GM19467 (cell line): ENCODE results near the gene SMIM41.
"Not testable (repeated sequence)": the region's sequence is repeated elsewhere in the genome, so short reads cannot be mapped to it uniquely, and the experiment has no call there.

Experiments used
- ATAC-seq: cut with Tn5 transposase; IDR thresholded peaks from one replicate; pipeline ENCODE4 v1.9.1; 2021; ENCODE audit warnings: mild to moderate bottlenecking, moderate library complexity; ENCODE audit not compliant: unreplicated experiment

Gene SMIM41

GRCh38 chr12:52084491-52085231 lies 5.2 kb downstream of the SMIM41 start:
- no peak for ATAC-seq

- ATAC-seq, result no peak
These were observed 6.2 kb downstream of the SMIM41 start for GRCh38 chr12:52085682-52086180.

GRCh38 chr12:52086366-52086765 lies 6.9 kb downstream of the SMIM41 start:
- ATAC-seq, result no peak

GRCh38 chr12:52086944-52087835 lies 7.7 kb downstream of the SMIM41 start:
- ATAC-seq, result no peak

GRCh38 chr12:52087961-52088820 lies 8.7 kb downstream of the SMIM41 start:
- peak; percentile 70 for ATAC-seq

- no peak for ATAC-seq
These were observed 10.0 kb downstream of the SMIM41 start for GRCh38 chr12:52089491-52089890.

- ATAC-seq, result no peak
These were observed 10.8 kb downstream of the SMIM41 start for GRCh38 chr12:52090291-52090690.

DNA sequence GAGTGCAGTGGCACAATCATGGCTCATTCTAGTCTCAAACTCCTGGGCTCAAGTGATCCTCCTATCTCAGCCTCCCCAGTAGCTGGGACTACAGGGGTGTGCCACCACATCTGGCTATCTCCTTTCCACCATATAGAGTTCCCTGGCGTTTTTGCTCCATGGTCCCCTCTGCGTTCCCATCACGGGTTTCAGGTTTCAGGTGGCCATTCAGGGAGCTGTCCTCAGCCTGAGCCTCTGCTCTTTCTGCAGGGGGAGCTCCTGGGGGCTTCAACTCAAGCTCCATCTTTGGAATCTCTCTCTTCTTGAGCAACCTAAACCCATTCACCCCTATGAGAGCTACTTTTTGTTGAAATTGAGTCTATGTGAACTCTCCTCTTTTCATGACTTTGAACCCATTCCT lies 11.6 kb downstream of the SMIM41 start:
- no peak for ATAC-seq

- ATAC-seq, result no peak
These were observed 12.4 kb downstream of the SMIM41 start for GRCh38 chr12:52091869-52092268.

DNA sequence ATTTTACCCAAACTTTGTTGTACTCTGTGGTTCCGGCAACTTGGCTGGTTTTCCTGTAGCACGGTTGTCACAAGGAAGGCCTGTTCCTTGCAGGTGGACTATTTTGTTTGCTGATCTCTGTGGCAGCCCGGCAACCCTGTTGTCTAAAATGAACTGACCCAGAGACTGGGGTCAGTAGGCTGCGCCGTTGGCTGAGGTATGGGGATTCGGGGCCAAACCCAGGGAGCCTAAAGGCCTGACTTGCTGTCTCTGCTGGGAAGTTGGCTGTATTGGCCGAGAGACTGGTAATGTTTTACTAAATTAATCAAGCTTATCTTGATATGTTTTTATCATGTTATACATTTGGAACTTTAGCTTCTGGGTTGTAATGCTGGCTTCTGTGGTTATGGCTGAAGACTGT lies 13.8 kb downstream of the SMIM41 start:
- ATAC-seq, result no peak

- ATAC-seq, result no peak
These were observed 17.0 kb downstream of the SMIM41 start for GRCh38 chr12:52096332-52097044.

DNA sequence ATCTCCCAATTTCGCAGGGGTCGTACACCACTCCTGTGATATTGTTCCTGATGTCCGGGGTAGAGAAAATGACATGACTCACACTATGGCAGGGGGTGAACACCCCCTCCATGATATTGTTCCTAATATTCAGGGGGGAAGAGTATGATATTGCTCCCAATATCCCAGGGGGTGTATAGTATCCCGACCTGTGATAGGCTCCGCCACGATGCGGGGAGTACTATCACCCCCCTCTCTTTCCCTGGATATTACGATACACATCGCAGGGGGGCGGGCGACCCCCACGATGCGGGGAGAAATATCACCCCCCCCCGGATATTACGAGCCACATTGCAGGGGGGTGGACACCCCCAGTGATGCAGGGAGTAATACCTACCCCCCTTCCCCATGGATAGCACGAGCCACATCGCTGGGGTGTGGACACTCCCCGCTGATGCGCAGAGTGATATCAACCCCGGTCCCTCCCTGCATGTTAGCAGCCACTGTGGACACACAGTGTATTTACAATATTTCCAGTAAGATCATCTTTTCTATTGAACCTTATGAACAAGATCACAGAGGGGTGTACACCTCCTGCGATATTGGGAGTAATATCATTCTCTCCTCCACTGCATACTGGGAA lies 17.7 kb downstream of the SMIM41 start:
- no peak for ATAC-seq

DNA sequence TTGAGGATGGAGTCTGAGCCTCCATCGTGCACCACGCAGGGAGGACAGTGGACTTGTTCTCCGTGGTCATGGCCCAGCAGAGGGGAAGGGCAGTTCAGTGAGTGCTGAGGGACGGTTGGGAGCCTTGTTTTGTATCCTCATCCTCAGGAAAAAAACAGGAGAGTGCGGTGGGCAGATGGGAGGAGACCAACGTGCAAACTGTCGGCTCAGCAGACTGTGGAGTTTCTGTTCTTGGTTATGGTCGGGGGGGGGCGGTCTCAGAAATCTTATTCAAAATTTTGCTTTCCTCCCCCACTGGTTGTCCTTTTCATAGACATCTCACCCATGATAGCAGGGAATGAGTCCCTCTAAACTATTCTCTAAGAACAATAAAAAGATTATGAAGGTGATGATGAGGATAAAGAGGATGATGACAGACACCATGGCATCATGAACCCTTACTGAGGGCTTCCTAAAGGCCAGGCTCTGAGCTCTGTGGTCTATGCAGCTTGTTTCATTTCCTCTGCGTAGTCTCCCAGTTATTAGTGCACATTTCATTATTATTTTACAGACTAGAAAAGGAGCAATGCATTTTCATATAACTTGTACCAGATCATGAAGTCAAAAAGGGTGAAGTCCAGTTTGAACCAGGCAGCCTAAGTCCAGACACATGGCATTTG lies 25.1 kb downstream of the SMIM41 start:
- not testable (repeated sequence) for ATAC-seq

DNA sequence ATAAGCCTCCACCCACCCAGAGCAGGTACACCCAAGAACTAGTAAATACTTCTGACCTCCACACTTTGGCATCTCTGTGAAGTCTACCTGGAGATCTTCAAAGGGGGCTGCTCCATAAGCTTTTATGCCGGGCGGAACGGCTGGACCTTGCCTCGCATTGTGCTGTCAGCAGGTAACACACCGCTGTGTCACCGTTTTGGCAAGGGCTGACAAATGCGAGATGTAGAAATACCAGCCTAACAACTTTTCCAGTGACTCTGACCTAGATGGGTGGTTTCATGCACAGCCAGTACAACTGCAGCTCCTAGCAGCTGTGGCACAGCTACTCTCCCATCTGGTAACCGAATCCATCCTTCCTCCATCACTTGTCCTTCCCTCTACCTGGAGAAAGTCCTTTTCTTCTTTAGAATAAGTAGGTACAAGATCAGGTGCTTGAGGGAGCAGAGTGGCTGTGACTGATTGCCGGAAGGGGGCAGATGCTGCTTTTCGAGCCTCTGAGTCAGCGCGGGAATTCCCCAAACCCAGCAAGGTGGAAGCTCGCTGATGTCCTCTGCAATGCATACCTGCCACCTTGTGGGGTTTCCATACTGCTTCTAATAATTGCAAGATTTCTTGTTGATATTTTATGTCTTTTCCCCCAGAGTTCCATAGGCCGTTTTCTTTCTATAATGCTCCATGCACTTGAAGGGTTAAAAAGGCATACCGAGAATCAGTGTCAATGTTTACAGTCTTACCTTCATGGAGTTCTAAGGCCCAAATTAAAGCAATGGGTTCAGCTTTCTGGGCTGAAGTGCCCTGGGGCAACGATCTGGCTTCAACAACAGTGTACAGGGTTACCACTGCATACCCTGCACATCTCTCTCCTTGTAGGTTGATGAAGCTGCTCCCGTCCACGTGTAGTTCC lies 37.0 kb downstream of the SMIM41 start:
- ATAC-seq, result not testable (repeated sequence)

GRCh38 chr12:52117806-52118475 lies 38.4 kb downstream of the SMIM41 start:
- ATAC-seq, result not testable (repeated sequence)

- no peak for ATAC-seq
These were observed 40.1 kb downstream of the SMIM41 start for GRCh38 chr12:52119398-52120254.
